ENCODE data around the gene MYL6B. TPM values are rescaled to one million over a fixed set of nuclear protein-coding genes. Genes with fewer than 3 reads are reported as not detected.

Gene MYL6B
- total and polyA plus RNA-seq, 2 of the 4 experiments (the other 2 are of a cell fraction) = 78.3 to 112 TPM

DNA sequence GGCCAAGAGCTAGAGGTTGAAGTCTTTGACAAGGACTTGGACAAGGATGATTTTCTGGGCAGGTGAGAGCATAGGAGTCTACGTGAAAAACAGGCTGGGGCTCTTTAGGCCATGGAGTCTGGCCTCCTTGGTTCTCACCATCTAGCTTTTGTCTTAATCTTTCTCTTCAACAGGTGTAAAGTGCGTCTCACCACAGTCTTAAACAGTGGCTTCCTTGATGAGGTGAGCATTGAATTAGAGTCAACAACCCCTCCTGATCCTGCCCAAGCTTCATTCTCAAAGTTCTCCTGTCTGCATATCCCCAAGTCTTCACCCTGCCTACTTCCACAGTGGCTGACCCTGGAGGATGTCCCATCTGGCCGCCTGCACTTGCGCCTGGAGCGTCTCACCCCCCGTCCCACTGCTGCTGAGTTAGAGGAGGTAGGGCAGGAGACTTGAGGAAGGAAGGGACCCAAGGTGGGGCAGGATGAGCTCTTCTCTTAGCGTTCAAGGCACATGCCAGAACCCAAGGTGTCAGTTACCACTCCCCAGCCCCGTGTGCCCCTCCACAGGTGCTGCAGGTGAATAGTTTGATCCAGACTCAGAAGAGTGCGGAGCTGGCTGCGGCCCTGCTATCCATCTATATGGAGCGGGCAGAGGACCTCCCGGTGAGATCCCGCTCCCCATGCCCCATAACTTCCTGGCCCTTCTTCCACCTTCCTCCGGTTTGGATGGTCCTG lies 14.4 kb upstream of the MYL6B start:
- peaks cover 70% of the 10 kb centered on the region for H3K36me3 ChIP-seq (ENCODE audit: control insufficient read depth, insufficient read depth, low read length)
- no peak overlapping the region for H3K4me2 ChIP-seq (ENCODE audit: low read depth, low read length)
- ATAC-seq (ENCODE audit: low read depth) (no peak), DNase-seq (no peak)
- no peak overlapping the region for H3K18ac ChIP-seq (ENCODE audit: low read depth, low read length)
- no peak overlapping the region for H2BK5ac ChIP-seq (ENCODE audit: low read depth, low read length, poor library complexity, severe bottlenecking)
- no peaks in the 10 kb centered on the region for H3K4me1 ChIP-seq (ENCODE audit: control insufficient read depth, insufficient read depth, low read length)
- CTCF ChIA-PET = no interaction called here
- H2AFZ ChIP-seq (replicated peaks; ENCODE audit: low read length, poor library complexity) = no peak overlapping the region
- H2BK20ac ChIP-seq (ENCODE audit: low read depth, low read length) = no peak overlapping the region
- intact Hi-C loops (cut with micrococcal nuclease) = no loop called here
- no peak overlapping the region for H2BK120ac ChIP-seq (ENCODE audit: low read depth, low read length)
- no peaks in the 10 kb centered on the region for H3K9me3 ChIP-seq (ENCODE audit: control insufficient read depth, insufficient read depth, low read length)
- H2AK5ac ChIP-seq (ENCODE audit: low read depth, low read length) = no peak overlapping the region
- H2BK15ac ChIP-seq (ENCODE audit: low read depth, low read length) = no peak overlapping the region
- peaks cover 15 to 27% of the 10 kb centered on the region in 2 experiments; a peak in 3 of 4 replicates for H3K79me1 ChIP-seq (ENCODE audit: low read depth in 1 of 2, low read length in 2 of 2)
- H3K4ac ChIP-seq (ENCODE audit: low read depth, low read length) = no peak overlapping the region
- H3K14ac ChIP-seq (replicated peaks; ENCODE audit: low read depth, low read length) = no peak overlapping the region
- peaks cover 7% of the 10 kb centered on the region; the same call in 1 of the 2 replicates for H3K9me1 ChIP-seq (ENCODE audit: insufficient read depth, low read length)
- no peaks in the 10 kb centered on the region; the same call in 1 of the 2 replicates for H4K20me1 ChIP-seq (ENCODE audit: insufficient read depth, low read length)
- 100% methylated on average over 1 of the region's 14 CpGs; no CpG with 5 or more reads in 1 of the 2 experiments for WGBS, 2 experiments (ENCODE audit: extremely low coverage in 2 of 2, insufficient read length in 1 of 2)
- dilution Hi-C loops (cut with HindIII; ENCODE audit: low sequenced_read_pairs, unreplicated experiment) = no loop called here
- H3K27me3 ChIP-seq (ENCODE audit: control insufficient read depth, insufficient read depth, low read length) = no peaks in the 10 kb centered on the region
- no peak overlapping the region for H3K9ac ChIP-seq (ENCODE audit: low read depth, low read length)
- in situ Hi-C loops (cut with MboI; ENCODE audit: low sequenced_read_pairs) = no loop called here
- no peak overlapping the region for H4K91ac ChIP-seq (ENCODE audit: insufficient read depth, low read depth, low read length)
- H4K5ac ChIP-seq (ENCODE audit: low read depth, low read length) = no peak overlapping the region
- BruUV-seq (replicated peaks) = TSS peak; percentile 83
- no peak overlapping the region for H3K23ac ChIP-seq (ENCODE audit: low read depth, low read length)
- no peak overlapping the region for H3K56ac ChIP-seq (ENCODE audit: extremely low read depth, insufficient read depth, low read length)
- H3K4me3 ChIP-seq (ENCODE audit: insufficient read depth, low read depth, low read length) = no peak overlapping the region
- H2AK9ac ChIP-seq (replicated peaks; ENCODE audit: low read depth, low read length, poor library complexity) = peak overlapping the region; percentile 61
- H4K8ac ChIP-seq (ENCODE audit: low read depth in 2 of 2, low read length in 2 of 2) = no peak overlapping the region
- POLR2A ChIA-PET (ENCODE audit: unreplicated experiment) = interaction anchor here (0.7 kb wide), 1 partner anchor 31 kb away, joined by 3 read pairs; no protein-coding TSS in a partner anchor
- H3K27ac ChIP-seq (ENCODE audit: insufficient read depth, low read length) = no peak overlapping the region
- TF ChIP-seq BHLHE40 (IDR thresholded peaks at IDR 0.05; ENCODE audit: low read depth, low read length) (no peak), RCOR1 (IDR thresholded peaks at IDR 0.05; ENCODE audit: insufficient replicate concordance, low read length) (no peak), RFX5 (IDR thresholded peaks at IDR 0.05; ENCODE audit: low read depth, low read length) (no peak)

All from IMR-90 (cell line).